RWPE1 (cell line): Measurements from ENCODE around the gene LRRC72.
"Not testable (repeated sequence)": the region's sequence is repeated elsewhere in the genome, so short reads cannot be mapped to it uniquely, and the experiment has no call there.

Experiments used
- CTCF ChIA-PET: fragments of 350-600 bp; sonication (Branson Sonifier 250); formaldehyde crosslinking; extraction: SDS; loops from one replicate; lab custom pipeline; 2021; lab: Yijun Ruan, JAX
- POLR2A ChIA-PET: fragments of 400-600 bp; formaldehyde crosslinking; extraction: SDS; loops from one replicate; lab custom pipeline; 2020; ENCODE audit warnings: antibody characterized with exemption; ENCODE audit not compliant: low non-redundant PET; lab: Yijun Ruan, JAX
- DNase-seq: peaks from one replicate; pipeline ENCODE4 v3.0.0; 2012; ENCODE audit warnings: low spot score
- H3K27ac ChIP-seq: fragments of 450-650 bp; 2 replicates; pipeline ENCODE4 v1.5.1; 2017
- CTCF ChIP-seq: fragments of 450-650 bp; conservative IDR thresholded peaks from 2 replicates; pipeline ENCODE4 v1.5.1; 2017; ENCODE audit warnings: low read depth, mild to moderate bottlenecking

LRRC72 gene

GRCh38 chr7:16493266-16493665, 33.4 kb upstream of the LRRC72 start:
- no peak for TF ChIP-seq CTCF
- ChIA-PET CTCF (no interaction called here), POLR2A (no interaction called here)
- no peak for DNase-seq
- H3K27ac ChIP-seq: no peak overlapping the region

- no peak for DNase-seq
- TF ChIP-seq CTCF: no peak
- no peak overlapping the region for H3K27ac ChIP-seq
- ChIA-PET CTCF (no interaction called here), POLR2A (no interaction called here)
These were observed 32.1 kb upstream of the LRRC72 start for GRCh38 chr7:16494551-16494950.

- no peak for DNase-seq
- no peak for TF ChIP-seq CTCF
- no peak overlapping the region for H3K27ac ChIP-seq
- POLR2A ChIA-PET: no interaction called here
- CTCF ChIA-PET: interaction anchor here (0.9 kb wide), 1 partner anchor 349 kb away, joined by 3 read pairs; no protein-coding TSS in a partner anchor
These were observed 31.5 kb upstream of the LRRC72 start for GRCh38 chr7:16494955-16495719.

GRCh38 chr7:16498122-16498521, 28.5 kb upstream of the LRRC72 start:
- no peak for DNase-seq
- ChIA-PET CTCF (no interaction called here), POLR2A (no interaction called here)
- TF ChIP-seq CTCF: no peak
- no peak overlapping the region for H3K27ac ChIP-seq

- no peak for DNase-seq
- ChIA-PET POLR2A (no interaction called here), CTCF (no interaction called here)
- no peak for TF ChIP-seq CTCF
- H3K27ac ChIP-seq: no peak overlapping the region
These were observed 24.3 kb upstream of the LRRC72 start for GRCh38 chr7:16502303-16502702.

- ChIA-PET CTCF (no interaction called here), POLR2A (no interaction called here)
- H3K27ac ChIP-seq: no peak overlapping the region
- no peak for DNase-seq
- no peak for TF ChIP-seq CTCF
These were observed 22.6 kb upstream of the LRRC72 start for GRCh38 chr7:16504019-16504418.

- DNase-seq, POLR2A ChIA-PET, CTCF ChIA-PET: not testable (repeated sequence)
These were observed 20.2 kb upstream of the LRRC72 start for GRCh38 chr7:16506422-16506821.

More at GRCh38 chr7:16506422-16506821, 20.2 kb upstream of the LRRC72 start:
- H3K27ac ChIP-seq: not testable (repeated sequence)
